Measurements from ENCODE around the gene SLC5A7.

SLC5A7 gene

GRCh38 chr2:107986278-107987217 is at the start of gene SLC5A7:
Gene SLC5A7, plus strand, starts transcription at chr2:107986524. Its CDS starts 1,632 bp downstream, at chr2:107988156.
- DNase-seq: no peak

- DNase-seq: no peak
Measured at GRCh38 chr2:107961395-107961794, 24.9 kb upstream of the SLC5A7 start.

GRCh38 chr2:107964185-107964584 is 22.1 kb upstream of the SLC5A7 start:
- no peak for DNase-seq

- DNase-seq: no peak
Measured at GRCh38 chr2:107984707-107985106, 1.6 kb upstream of the SLC5A7 start.

- no peak for DNase-seq
Measured at GRCh38 chr2:107988108-107988507, 1.8 kb downstream of the SLC5A7 start.

GRCh38 chr2:107989445-107989844 is 3.1 kb downstream of the SLC5A7 start:
- no peak for DNase-seq

GRCh38 chr2:107990718-107991117 is 4.4 kb downstream of the SLC5A7 start:
- DNase-seq: no peak

- no peak for DNase-seq
Measured at GRCh38 chr2:107992069-107992468, 5.7 kb downstream of the SLC5A7 start.

GRCh38 chr2:107999158-107999557 is 12.8 kb downstream of the SLC5A7 start:
- DNase-seq: no peak

- DNase-seq: no peak
Measured at GRCh38 chr2:108010912-108011591, 24.7 kb downstream of the SLC5A7 start.

GRCh38 chr2:108013305-108013704 is 27.0 kb downstream of the SLC5A7 start:
- DNase-seq: no peak

- no peak for DNase-seq
Measured at GRCh38 chr2:108022628-108023027, 36.3 kb downstream of the SLC5A7 start.

- no peak for DNase-seq
Measured at GRCh38 chr2:108023776-108024175, 37.5 kb downstream of the SLC5A7 start.

GRCh38 chr2:108026092-108026794 is 39.9 kb downstream of the SLC5A7 start:
- DNase-seq: no peak

- no peak for DNase-seq
Measured at GRCh38 chr2:108029496-108029895, 43.2 kb downstream of the SLC5A7 start.

- no peak for DNase-seq
Measured at GRCh38 chr2:108029912-108030311, 43.6 kb downstream of the SLC5A7 start.

GRCh38 chr2:108031471-108031941 is 45.2 kb downstream of the SLC5A7 start:
- no peak for DNase-seq

GRCh38 chr2:108034843-108035242 is 48.5 kb downstream of the SLC5A7 start:
- no peak for DNase-seq

GRCh38 chr2:108048752-108049151 is 62.4 kb downstream of the SLC5A7 start:
- DNase-seq: no peak

- DNase-seq: no peak
Measured at GRCh38 chr2:108058576-108059137, 72.3 kb downstream of the SLC5A7 start.

GRCh38 chr2:108061439-108062042 is 75.2 kb downstream of the SLC5A7 start:
- DNase-seq: no peak

All from CD4-positive, alpha-beta T cell treated with Interleukin-1 beta for 1 hour (primary cell).